Kidney (tissue), 14 donors: ENCODE measurements around the gene PHLDB1. TPM values are rescaled to one million over a fixed set of nuclear protein-coding genes. Genes with fewer than 3 reads are reported as not detected.

Source experiments
- DNase-seq, 5 donors: peaks; one replicate each; pipeline ENCODE4 v3.0.0-alpha.2; 2013 to 2020
- FAIRE-seq: peaks from 2 replicates; lab custom pipeline; 2012; peaks lifted over from hg19 to GRCh38; lab: Jason Lieb, UNC
- H3K27ac ChIP-seq, 2 donors: one replicate each; pipeline ENCODE4 v1.7.0; 2013; ENCODE audit warnings: low read depth in 2 of 2, low read length in 2 of 2, inconsistent platforms in 1 of 2
- H3K27me3 ChIP-seq: one replicate; pipeline ENCODE4 v1.7.1; 2013; ENCODE audit warnings: low read length, inconsistent platforms; ENCODE audit not compliant: control insufficient read depth, insufficient read depth
- H3K36me3 ChIP-seq, 3 donors: one replicate each; pipeline versions ENCODE4 v1.7.0 to v1.7.1; 2013; ENCODE audit warnings: low read length in 3 of 3, control low read depth in 1 of 3, inconsistent platforms in 1 of 3; ENCODE audit not compliant: insufficient read depth in 3 of 3, control insufficient read depth in 2 of 3
- H3K4me1 ChIP-seq, 3 donors: one replicate each; pipeline versions ENCODE4 v1.7.0 to v1.7.1; 2013; ENCODE audit warnings: low read length in 3 of 3, inconsistent platforms in 1 of 3, low read depth in 1 of 3; ENCODE audit not compliant: control insufficient read depth in 2 of 3, insufficient read depth in 2 of 3
- H3K4me3 ChIP-seq, 3 donors: one replicate each; pipeline versions ENCODE4 v1.7.0 to v1.8.1; 2013; ENCODE audit warnings: low read length in 3 of 3, control low read depth in 1 of 3, inconsistent platforms in 1 of 3
- H3K9ac ChIP-seq, 3 donors: one replicate each; pipeline versions ENCODE4 v1.7.0 to v1.7.1; 2013; ENCODE audit warnings: low read length in 3 of 3, control low read depth in 1 of 3, inconsistent platforms in 1 of 3
- H3K9me3 ChIP-seq, 3 donors: one replicate each; pipeline versions ENCODE4 v1.7.0 to v1.7.1; 2013; ENCODE audit warnings: low read length in 3 of 3, control low read depth in 1 of 3, inconsistent platforms in 1 of 3; ENCODE audit not compliant: control insufficient read depth in 2 of 3, insufficient read depth in 1 of 3
- CTCF ChIP-seq: IDR thresholded peaks from 3 replicates; pipeline ENCODE4 v1.5.1; 2012; ENCODE audit warnings: mild to moderate bottlenecking, moderate library complexity, borderline replicate concordance; ENCODE audit not compliant: insufficient read depth; ENCODE audit errors: extremely low read depth
- intact Hi-C: fragments of 100-400 bp; cut with DNase I; formaldehyde crosslinking; loops from one replicate; pipeline ENCODE4 v1.11.1; 2022
- polyA plus RNA-seq: library from polyadenylated mRNA; stranded (reverse); fragments of 350-450 nt; fragmentation: Illumina TruSeq; extraction: RNeasy Lipid Tissue Mini Kit (QIAGEN cat#74804); gene quantifications from one replicate; pipeline ENCODE4 v1.2.3, GENCODE V29; 2014; ENCODE audit warnings: low read depth, low replicate concordance; ENCODE audit not compliant: insufficient read depth
- total RNA-seq: library from RNA; stranded (reverse); fragmentation: NEBNext Ultra II Directional; extraction: Animal tissue kit (Norgen Biotek cat#: 25700); gene quantifications from one replicate; pipeline ENCODE4 v1.2.1, GENCODE V29; 2021
- donor health status: control.
- donor health status: control.
- donor health status: control.
- donor health status: control.
- donor health status: control.
- donor health status: DM: yes; HTN: yes; CAD: no.
- donor health status: Normal renal cell carcinoma (clear cell type).

The PHLDB1 gene
- total and polyA plus RNA-seq, 2 donors from 2014 or later, result 39.1 to 118 TPM

- no peak overlapping the region for H3K27ac ChIP-seq
- H3K4me3 ChIP-seq, result no peak overlapping the region
- FAIRE-seq, result no peak
- peaks cover 0 to 2% (median 0%) of the 10 kb centered on the region in 3 donors for H3K4me1 ChIP-seq
- H3K36me3 ChIP-seq, result peaks cover 21 to 49% (median 39%) of the 10 kb centered on the region in 3 donors
- H3K9me3 ChIP-seq, result no peaks in the 10 kb centered on the region
- H3K27me3 ChIP-seq, result no peaks in the 10 kb centered on the region
- no peak overlapping the region for H3K9ac ChIP-seq
- intact Hi-C loops, result no loop called here
- TF ChIP-seq CTCF, result no peak
- DNase-seq, result peak in 1 of 5 donors; percentile 9
These were observed 46.4 kb downstream of the PHLDB1 start for GRCh38 chr11:118653684-118654390.

GRCh38 chr11:118655486-118656190, 48.2 kb downstream of the PHLDB1 start:
- Histone ChIP-seq H3K36me3 (peaks cover 18 to 39% (median 31%) of the 10 kb centered on the region in 3 donors), H3K9me3 (no peaks in the 10 kb centered on the region), H3K27me3 (no peaks in the 10 kb centered on the region), H3K4me3 (no peak overlapping the region), H3K4me1 (peaks cover 0 to 11% (median 0%) of the 10 kb centered on the region in 3 donors), H3K9ac (no peak overlapping the region), H3K27ac (no peak overlapping the region)
- intact Hi-C loops, result no loop called here
- FAIRE-seq (no peak), DNase-seq (peak in 1 of 5 donors; percentile 32)
- TF ChIP-seq CTCF, result no peak

- intact Hi-C loops, result no loop called here
- Histone ChIP-seq H3K9ac (no peak overlapping the region), H3K36me3 (peaks cover 14 to 30% (median 26%) of the 10 kb centered on the region in 3 donors), H3K4me3 (no peak overlapping the region), H3K4me1 (peaks cover 0 to 11% (median 0%) of the 10 kb centered on the region in 3 donors), H3K27ac (no peak overlapping the region), H3K27me3 (no peaks in the 10 kb centered on the region), H3K9me3 (no peaks in the 10 kb centered on the region)
- TF ChIP-seq CTCF, result no peak
- no peak for FAIRE-seq
- peak in 1 of 5 donors; percentile 51 for DNase-seq
These were observed 49.2 kb downstream of the PHLDB1 start for GRCh38 chr11:118656563-118657165.
